CD4-positive, alpha-beta T cell treated with Interferon gamma for 1 hour (primary cell): ENCODE data around the gene OR10H1.
A peak's percentile ranks its signal among the peaks of the same experiment; 100 is the strongest.
"Not testable (repeated sequence)": the region's sequence is repeated elsewhere in the genome, so short reads cannot be mapped to it uniquely, and the experiment has no call there.

Experiments
- DNase-seq: peaks from one replicate; pipeline ENCODE4 v3.0.0-alpha.2; 2020

Gene OR10H1

DNA sequence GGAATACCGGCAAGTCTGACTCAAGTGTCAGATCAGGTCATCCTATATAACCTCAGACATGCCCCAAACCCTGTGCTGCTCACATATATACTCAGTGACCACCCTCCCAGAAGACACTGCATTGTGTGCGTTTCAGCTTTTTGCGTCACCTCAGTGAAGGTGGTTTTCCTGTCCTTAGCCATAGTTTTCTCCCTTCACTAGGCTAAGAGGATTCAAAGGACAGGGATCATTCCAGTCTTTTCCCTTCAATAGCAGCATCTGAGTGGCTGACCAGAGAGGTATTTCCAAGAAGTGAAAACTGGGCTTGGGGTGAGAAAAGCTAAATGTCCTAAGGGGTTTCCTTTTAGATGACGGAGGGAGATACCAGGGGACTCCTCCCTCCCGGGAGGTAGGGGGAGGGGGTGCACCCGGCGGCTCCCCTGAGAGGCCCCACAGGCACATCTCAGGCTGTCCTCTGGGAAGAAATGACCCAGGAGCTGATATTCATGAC lies 12.7 kb upstream of the OR10H1 start:
- no peak for DNase-seq

DNA sequence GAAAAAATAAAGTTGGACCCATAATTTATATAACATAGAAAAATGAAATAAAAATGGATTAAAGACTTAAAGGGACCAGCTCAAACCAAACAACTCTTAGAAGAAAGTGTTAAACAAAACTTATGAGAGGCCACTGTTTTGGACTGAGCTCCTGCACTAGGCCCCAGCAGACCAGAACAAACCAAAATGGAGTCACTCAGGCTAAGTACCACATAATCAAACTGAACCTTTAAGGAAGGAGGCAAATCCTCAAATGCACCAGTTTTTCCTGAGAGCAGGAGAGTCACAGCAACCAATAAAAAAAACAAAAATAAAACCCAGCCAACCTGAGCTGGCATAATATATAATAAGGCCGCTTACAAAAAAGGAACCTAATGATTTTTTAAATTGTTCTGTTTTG lies 10.3 kb upstream of the OR10H1 start:
- DNase-seq, result no peak

DNA sequence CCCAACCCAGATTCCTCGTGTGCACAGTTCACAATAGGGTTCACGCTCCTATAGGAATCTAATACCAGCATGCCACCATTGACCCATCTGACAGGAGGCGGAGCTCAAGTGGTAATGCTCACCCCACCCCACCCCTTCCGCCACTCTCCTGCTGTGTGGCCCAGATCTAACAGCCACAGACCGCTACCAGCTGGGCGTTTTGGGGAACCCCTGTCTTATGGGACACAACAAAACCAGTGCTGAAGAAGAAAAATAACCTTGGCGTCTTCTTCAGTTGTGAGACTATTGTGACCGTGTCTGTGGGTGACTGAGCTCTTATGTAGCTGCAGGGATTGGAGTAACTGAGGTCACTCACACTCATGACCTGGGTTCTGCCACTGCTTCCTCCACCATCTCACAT lies 5.2 kb upstream of the OR10H1 start:
- peak; percentile 18 for DNase-seq

DNA sequence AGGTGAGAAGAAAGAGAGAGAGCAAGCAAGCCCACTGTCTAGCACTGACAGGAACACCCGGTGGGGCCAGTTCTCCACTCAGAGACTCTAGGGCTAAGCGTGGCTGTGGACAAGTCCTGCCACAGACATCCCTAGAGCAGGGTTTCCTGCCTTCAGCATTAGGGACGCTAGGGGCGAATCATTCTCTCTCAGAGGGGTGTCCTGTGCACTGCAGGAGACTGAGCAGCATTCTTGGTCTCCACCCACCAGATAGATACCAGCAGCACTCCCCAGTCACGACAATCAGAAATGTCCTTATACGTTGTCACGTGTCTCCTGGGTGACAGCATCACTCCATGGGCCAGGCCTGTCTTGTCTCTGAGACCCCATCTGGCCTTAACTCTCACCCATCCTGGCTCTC lies 1.5 kb downstream of the OR10H1 start:
- DNase-seq, result no peak

DNA sequence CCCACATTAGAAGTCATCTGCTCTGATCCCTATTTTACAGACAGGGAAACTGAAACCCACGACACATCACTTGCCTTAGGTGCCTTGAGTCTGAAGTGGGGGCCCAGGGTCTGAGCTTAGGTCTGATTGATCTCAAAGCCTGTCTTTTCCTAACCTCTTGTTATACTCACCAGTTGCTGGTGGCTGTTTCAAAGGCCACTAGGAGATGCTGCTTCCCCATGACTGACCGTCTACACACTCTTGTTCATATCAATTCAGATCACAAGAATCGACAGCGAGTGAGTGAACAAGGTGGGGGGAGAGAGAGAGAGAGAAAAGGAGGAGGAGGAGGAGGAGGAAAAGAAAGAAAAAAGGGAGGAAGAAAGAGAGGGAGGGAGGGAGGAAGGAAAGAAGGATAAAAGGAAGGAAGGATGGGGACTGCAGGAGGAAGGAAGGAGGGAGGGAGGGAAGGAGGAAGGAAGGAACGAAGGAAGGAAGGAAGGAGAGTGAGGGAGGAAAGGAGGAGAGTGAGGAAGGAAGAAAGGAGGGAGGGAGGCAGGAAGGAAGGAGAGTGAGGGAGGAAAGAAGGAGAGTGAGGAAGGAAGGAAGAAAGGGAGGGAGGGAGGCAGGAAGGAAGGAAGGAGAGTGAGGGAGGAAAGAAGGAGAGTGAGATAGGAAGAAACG lies 3.3 kb downstream of the OR10H1 start:
- DNase-seq, result peak; percentile 31

DNA sequence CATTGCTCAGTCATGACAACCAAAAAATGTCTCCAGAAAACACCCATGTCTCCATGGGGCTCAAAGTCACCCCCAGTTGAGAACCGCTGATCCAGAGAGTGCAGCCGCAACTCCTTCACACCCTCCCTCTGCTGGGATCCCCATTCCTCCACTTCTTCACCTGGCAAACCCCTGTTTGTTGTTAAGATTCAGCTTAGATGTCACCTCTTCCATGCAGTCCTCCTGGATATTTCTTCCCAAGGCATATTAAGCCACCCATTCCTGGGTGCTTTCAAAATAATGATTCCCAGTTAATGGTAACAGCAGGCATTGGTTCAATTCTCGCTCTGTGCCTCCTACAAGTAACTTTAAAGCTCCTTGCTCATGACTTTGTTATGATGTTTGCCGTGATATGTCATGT lies 4.0 kb downstream of the OR10H1 start:
- DNase-seq, result no peak

DNA sequence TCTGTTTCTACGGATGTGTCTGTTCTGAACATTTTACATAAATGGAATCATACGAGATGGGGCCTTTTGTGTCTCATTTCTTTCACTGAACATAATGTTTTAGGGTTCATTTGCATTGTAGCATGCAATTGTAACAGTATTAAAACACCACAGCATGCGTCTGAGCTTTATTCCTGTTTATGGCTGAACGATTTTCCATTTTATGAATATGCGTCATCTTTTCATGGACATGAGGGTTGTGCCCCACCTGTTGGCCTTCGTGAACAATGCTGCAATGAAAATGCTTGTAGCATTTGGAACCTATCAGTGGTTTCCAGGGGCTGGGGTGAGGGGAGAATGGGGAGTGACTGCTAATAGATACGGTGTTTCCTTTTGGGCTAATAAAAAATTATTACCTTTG lies 5.1 kb downstream of the OR10H1 start:
- no peak for DNase-seq

DNA sequence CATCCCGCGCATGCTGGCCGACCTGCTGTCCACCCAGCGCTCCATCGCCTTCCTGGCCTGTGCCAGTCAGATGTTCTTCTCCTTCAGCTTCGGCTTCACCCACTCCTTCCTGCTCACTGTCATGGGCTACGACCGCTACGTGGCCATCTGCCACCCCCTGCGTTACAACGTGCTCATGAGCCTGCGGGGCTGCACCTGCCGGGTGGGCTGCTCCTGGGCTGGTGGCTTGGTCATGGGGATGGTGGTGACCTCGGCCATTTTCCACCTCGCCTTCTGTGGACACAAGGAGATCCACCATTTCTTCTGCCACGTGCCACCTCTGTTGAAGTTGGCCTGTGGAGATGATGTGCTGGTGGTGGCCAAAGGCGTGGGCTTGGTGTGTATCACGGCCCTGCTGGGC lies 21.2 kb downstream of the OR10H1 start:
- DNase-seq, result not testable (repeated sequence)

DNA sequence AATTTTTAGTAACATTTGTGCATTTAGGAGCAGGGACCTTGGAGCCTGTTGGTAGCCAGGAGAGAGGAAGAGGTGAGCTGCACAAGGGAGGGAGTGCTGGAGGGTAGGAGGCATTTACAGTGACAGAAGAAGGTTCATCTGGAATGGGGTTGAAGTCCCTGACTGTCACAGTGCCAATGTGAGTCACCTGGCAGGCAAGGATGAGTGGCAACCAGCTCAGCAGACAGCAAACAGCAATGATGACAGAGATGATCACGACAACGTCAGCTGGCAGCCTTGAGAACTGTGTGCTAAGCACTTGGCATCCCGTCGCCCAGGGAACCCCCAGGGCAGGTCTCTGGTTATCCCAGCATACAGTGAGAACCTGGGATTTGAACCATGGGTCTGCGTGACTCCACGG lies 25.4 kb downstream of the OR10H1 start:
- no peak for DNase-seq

DNA sequence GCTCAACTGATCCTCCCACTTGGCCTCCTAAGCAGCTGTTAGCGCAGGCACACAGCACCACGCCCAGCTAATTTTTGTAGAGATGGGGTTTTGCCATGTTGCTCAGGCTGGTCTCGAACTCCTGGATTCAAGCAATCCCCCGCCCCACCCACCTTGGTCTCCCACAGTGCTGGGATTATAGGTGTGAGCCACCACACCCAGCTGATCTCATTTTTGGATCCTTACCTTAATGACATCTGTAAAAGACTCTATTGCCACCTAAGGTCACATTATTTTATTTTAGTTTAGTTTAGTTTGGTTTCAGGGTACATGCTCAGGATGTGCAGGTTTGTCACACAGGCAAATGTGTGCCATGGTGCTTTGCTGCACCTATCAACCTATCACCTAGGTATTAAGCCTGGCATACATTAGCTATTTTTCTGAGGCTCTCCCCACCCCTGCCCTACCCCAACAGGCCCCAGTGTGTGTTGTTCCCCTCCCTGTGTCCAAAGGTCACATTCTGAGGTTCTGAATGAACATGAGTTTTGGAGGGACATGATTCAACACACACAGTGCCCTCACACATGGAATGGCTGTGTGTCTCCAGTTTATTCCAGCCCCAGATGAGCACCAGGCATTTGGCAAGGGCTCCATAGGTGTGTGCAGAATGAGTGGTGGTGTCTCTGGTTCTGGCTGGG lies 26.7 kb downstream of the OR10H1 start:
- no peak for DNase-seq

DNA sequence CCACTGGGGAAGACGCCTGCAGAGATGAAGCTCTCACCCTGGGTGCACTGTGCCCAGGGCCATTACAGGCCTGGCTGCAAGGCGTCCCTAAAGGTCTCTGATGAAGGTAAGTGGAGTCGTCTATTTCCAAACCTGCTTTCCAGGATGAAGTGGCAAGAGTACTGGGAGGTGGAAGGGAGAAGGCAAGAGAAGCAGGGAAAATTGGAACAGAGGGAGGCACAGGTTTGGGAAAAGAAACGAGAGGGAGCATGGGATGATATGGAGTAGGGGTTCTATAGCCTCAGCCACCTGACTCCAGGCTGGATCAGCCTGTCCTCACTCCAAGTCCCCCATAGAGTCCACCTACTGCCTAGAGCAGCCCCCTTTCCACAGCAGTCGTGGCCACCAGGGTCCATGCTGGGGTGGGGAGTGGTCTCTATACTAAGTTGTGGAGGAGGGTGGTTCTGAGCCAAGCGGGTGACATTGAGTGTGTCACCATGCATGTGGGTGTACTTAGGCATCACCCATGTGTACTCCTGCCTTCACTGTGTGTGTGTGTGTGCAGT lies 27.8 kb downstream of the OR10H1 start, which contains the start of gene OR10H5:
Gene OR10H5 (plus strand): TSS at position 51 of the 545 bp plus-strand sequence. CDS start 6,388 bp downstream, outside the sequence.
- DNase-seq, result no peak

DNA sequence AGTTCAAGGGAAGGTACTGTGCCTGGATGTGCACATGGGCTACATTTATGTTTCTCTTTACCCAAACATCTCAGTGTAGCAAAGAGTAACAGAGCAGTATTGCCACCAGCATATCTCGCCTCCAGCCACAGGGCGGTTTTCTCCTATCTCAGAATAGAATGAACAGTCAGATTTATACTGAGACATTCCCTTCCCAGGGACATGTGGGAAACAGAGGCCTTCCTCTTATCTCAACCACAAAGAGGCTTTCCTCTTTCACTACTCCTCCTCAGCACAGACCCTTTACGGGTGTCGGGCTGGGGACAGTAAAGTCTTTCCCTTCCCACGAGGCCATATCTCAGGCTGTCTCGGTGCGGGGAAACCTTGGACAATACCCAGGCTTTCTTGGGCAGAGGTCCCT lies 32.6 kb downstream of the OR10H1 start:
- not testable (repeated sequence) for DNase-seq

DNA sequence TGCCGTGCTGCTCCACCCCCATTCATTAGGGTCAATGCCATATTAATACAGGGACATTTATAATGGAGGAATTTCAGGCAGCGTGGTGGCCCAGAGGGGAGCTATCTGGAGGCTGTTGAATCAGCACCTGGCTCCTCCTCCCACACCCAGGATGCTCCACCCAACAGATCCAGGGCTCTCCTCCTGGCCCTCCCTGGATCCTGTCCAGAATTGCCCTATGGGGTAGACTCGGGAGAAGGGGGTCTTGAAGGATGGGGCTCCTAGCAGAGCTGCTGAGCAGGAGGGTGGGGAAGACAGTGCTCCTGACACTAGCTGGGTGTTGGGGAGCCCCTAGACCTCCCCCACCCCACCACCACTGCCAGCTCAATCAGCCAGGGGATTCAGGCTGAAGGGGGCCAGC lies 33.3 kb downstream of the OR10H1 start:
- no peak for DNase-seq

DNA sequence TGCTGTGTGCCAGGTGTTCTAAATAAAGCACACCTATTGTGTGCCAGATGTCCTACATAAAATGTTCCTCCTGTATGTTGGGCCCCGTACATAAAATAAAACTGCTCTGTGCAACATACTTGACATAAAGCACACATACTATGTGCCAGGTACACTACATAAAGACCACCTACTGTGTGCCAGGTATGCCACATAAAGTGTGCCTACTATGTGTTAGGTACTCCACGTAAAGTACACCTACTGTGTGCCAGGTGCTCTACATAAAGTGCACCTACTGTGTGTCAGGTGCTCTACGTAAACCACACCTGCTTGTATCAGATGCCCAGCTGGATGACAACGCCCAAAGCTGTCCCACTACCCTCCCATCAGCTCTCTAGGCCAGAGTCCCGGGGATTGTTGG lies 33.8 kb downstream of the OR10H1 start:
- DNase-seq, result no peak

DNA sequence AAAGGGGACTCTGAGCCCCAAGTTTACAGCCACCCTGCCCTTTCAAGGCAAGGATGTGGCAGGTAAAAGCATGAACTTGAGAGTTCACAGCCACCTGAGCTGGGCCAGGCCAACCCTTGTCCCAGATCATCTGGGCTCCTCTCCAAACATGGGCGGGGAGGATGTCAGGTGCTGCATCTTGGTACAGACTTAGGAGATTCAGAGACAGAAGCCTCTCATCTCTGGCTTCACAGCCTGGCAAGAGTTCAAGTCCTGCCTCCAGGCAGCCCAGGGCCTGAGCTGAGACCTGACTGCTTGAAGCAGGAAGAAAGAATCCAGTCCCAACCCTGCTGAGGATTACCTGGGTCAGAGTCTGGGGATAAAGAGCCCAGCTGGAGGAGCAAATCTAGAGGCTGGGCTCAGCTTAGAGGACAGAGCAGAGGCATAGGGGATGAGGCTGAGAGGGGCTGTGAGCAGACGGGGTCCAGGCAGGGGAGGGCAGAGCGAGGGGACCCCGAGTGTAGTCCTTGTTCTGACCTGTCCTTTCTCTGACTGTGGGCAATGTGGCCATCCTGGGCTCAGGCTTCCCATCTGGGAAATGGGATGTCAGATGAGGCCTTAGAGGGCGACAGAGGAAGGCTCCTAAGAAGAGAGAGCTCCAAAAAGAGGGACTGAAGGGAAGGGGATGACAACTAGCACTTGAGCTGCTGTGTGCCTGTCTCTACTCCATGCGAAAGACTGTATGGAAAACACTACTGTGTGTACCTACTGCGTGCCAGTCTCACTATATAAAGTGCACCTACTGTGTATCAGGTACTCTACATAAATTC lies 34.6 kb downstream of the OR10H1 start:
- no peak for DNase-seq

DNA sequence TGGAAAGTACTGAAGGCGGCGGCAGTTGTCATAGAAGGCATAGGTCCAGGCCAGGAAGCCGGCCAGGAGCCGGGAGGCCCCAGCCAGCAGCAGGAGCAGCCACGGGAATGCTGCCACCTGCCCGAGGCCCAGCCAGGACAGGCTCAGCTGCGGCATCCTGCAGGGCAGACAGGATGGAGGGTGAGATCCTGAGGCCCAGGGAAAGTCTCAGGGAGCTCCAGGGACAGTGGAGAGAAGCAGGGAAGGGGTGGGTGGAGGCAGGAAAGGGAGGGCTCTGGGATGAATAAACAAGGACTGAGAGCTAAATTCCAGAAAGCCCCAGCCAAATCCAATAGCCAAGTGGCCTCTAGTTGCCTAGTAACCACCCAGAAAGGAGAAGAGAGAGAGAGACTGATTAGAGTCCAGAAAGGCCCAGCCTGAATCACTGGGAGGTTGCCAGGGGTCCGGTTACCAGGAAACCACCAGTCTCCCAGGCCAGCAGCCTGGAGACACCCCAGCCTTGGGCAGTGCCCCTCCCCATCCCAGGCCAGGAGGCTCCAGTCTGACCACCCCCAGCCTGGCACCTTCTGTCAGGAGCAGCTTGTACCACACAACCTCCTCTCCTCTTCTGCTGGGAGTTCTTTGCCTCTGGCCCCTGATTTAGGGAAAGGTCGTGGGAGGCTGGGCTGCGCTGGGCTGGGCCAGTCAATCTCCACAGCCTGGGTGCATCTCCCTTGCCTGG lies 35.5 kb downstream of the OR10H1 start:
- no peak for DNase-seq

DNA sequence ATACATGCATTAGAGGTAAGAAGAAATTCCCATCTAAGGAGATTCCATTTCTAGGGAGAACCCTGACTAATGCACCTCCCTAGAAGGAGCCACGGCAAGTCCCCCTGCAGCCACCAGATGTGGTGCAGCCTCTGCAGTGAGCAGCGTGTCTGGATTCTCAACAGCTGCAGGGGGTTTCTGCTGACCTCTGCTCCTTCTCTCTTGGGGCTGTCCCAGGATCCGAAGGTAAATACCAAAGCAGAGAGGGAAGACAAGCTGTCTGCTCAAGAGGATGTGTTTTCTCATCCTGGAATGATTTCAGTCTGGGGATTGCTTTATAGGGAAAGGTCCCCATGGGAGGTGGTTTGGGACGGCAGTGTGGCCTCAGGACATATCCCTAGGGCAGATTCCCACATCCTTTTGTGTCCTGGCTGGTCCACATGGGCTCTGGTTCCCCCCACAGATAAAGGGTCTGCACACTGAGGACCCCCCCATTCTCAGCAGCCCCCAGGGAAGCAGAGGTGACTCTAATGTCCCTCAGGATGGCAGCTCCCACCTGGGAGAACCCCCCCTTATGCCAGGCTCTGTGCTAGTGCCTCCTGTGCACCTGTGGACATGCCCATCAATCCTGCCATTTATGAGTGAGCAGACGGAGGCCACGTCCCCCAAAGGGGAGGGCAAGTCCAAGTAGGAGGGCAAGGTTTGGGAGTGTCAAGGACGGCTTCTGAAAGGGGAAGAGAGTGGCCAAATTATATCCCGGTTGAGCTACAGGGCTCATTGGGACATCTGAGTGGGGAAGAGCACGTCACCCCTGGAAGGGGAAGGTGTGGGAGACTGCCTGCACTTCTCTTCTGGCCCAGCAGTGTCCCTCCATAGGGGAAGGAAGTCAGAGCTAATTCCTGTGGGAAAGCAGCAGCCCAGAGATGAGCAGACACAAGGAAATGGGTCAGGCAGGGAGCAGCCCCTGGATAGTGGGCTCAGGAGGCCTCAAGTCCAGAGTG lies 38.2 kb downstream of the OR10H1 start:
- no peak for DNase-seq

DNA sequence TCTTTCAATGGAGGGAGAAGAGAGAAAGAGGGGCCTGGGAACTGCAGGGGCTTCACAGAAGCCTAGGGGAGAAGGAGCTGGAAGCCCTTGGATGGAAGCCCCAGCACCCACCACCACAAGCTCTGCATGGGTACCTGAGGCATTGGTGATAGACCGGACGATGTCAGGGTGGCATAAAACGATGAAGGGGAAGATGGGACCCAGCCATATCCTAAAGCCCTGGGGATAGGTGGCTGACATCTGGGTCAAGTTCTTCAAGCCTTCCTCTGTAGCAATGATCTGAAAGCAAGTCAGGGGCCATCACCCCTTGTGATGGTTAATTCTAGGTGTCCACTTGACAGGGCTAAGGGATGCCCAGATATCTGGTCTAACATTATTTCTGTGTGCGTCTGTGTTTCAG lies 39.2 kb downstream of the OR10H1 start:
- DNase-seq, result no peak

DNA sequence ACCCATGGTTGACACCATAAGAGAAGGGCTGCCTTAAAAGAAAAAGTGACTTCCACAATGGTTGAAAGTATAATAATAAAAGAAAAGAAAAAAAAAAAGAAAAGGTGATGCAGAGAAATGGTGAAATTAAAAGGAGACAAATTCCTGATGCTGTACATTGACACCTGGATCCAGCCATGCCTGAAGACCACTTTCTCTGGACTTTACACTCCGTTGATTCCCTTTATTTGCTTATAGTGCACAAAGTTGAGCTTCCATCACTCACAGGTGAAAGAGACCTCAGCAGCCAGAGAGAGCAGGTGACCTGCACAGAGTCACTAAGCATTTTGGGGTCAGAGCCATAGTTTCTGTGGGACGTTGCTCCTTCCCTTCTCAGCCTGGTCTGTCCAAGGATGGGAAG lies 40.2 kb downstream of the OR10H1 start:
- no peak for DNase-seq

DNA sequence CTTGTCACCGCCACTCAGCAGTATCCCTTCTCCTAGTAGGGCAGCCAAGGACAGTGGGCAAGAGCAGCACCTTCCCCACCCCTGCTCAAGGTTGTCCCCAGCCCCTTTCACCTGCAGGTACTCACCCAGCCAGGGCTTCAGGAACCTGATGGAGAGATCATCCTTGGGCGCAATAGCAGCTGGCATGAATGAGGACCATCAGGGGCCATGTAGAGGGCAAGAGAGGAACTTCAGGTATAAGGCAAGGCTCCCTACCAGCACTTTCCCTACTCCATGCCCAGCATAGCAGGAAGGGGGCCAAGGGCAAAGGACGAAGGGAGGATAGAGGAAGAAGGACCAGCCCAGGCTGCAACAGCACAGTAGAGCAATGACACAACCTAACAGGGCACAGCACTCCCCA lies 41.3 kb downstream of the OR10H1 start:
- DNase-seq, result not testable (repeated sequence)

DNA sequence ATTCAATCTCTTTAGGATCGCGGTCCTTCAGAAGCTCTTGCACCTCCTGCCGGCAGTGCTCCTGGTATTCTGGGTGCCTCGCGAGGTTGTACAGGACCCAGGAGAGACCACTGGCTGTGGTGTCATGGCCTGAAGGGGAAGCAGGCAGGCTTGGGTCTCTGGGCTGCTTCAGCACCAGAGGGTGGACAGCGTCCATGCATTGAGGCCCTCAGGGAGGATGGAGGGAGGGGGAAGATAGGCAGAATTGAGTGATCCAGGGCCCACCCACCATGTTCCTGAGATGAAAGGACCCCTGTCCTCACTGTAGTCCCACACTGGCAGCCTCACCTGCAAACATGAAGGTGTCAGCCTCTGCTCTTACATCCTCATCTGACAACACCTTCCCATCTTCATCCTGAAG lies 45.9 kb downstream of the OR10H1 start:
- DNase-seq, result no peak
